GM18909 (cell line): ENCODE results near the gene RNF133.

Experiments used
- ATAC-seq: cut with Tn5 transposase; IDR thresholded peaks from one replicate; pipeline ENCODE4 v1.9.1; 2021; ENCODE audit warnings: mild to moderate bottlenecking; ENCODE audit not compliant: unreplicated experiment, poor library complexity

RNF133 gene

GRCh38 chr7:122651451-122651850 is 47.5 kb downstream of the RNF133 start:
- ATAC-seq, result no peak
